H1 (cell line): ENCODE results near the gene C1S. TPM values are rescaled to one million over a fixed set of nuclear protein-coding genes. Genes with fewer than 3 reads are reported as not detected.
A peak's percentile ranks its signal among the peaks of the same experiment; 100 is the strongest.

Source experiments
- CTCF ChIA-PET: fragments of 300-600 bp; sonication (Branson Sonifier 250); formaldehyde crosslinking; loops from one replicate; lab custom pipeline; 2021; ENCODE audit not compliant: partially characterized antibody; lab: Charles Lee
- POLR2A ChIA-PET: fragments of 300-600 bp; sonication (Branson Sonifier 250); formaldehyde crosslinking; loops from one replicate; lab custom pipeline; 2021; ENCODE audit warnings: inconsistent platforms; ENCODE audit not compliant: partially characterized antibody; lab: Charles Lee
- DNase-seq, 2 experiments: peaks; one replicate each; pipeline versions ENCODE4 v3.0.0 to v3.0.0-alpha.2; 2010 to 2022; ENCODE audit warnings: low spot score in 2 of 2, low read depth in 1 of 2, mixed read lengths in 1 of 2
- FAIRE-seq: peaks from 2 replicates; lab custom pipeline; 2011; peaks lifted over from hg19 to GRCh38; lab: Jason Lieb, UNC
- H2AFZ ChIP-seq: 2 replicates; pipeline ENCODE4 v1.8.1; 2012; ENCODE audit warnings: low read length, inconsistent platforms
- H2AK5ac ChIP-seq: 2 replicates; pipeline ENCODE4 v1.6.1; 2013; ENCODE audit warnings: low read depth, low read length
- H2BK120ac ChIP-seq: replicated peaks from 2 replicates; pipeline ENCODE3; 2013; ENCODE audit warnings: low read depth, low read length, inconsistent platforms
- H2BK12ac ChIP-seq: 2 replicates; pipeline ENCODE4 v1.6.1; 2013; ENCODE audit warnings: low read depth, low read length
- H2BK15ac ChIP-seq: 2 replicates; pipeline ENCODE4 v1.6.1; 2013; ENCODE audit warnings: low read length
- H2BK20ac ChIP-seq: 2 replicates; pipeline ENCODE4 v1.6.1; 2013; ENCODE audit warnings: low read length
- H2BK5ac ChIP-seq: 2 replicates; pipeline ENCODE4 v1.6.1; 2013; ENCODE audit warnings: low read depth, low read length
- H3K14ac ChIP-seq: 2 replicates; pipeline ENCODE4 v1.6.1; 2013; ENCODE audit warnings: inconsistent platforms; ENCODE audit not compliant: insufficient read length
- H3K18ac ChIP-seq: 2 replicates; pipeline ENCODE4 v1.6.1; 2013; ENCODE audit warnings: low read length; ENCODE audit errors: extremely low read depth
- H3K23ac ChIP-seq: 2 replicates; pipeline ENCODE4 v1.6.1; 2013; ENCODE audit warnings: inconsistent platforms; ENCODE audit not compliant: insufficient read length
- H3K23me2 ChIP-seq: 2 replicates; pipeline ENCODE4 v1.6.1; 2013; ENCODE audit warnings: low read depth, low read length
- H3K27ac ChIP-seq: 2 replicates; pipeline ENCODE4 v1.6.1; 2011; ENCODE audit warnings: low read depth, low read length, inconsistent platforms
- H3K27me3 ChIP-seq, 4 experiments: replicated peaks in 1 of 4; 1 replicate in 1 of 4; 2 replicates in 3 of 4; pipeline versions ENCODE4 v1.6.1 to v1.8.1; 2011 to 2013; ENCODE audit warnings: low read length in 3 of 4, mild to moderate bottlenecking in 3 of 4, inconsistent platforms in 2 of 4, mixed read lengths in 2 of 4, moderate library complexity in 1 of 4; ENCODE audit not compliant: control insufficient read depth in 3 of 4, insufficient read depth in 3 of 4; ENCODE audit errors: extremely low read depth in 1 of 4
- H3K36me3 ChIP-seq, 4 experiments: 2 replicates each; pipeline versions ENCODE4 v1.6.1 to v1.8.1; 2011 to 2013; ENCODE audit warnings: mild to moderate bottlenecking in 4 of 4, low read length in 3 of 4, moderate library complexity in 2 of 4, control low read depth in 1 of 4, inconsistent platforms in 1 of 4; ENCODE audit not compliant: insufficient read depth in 4 of 4, control insufficient read depth in 2 of 4
- H3K4ac ChIP-seq: replicated peaks from 2 replicates; pipeline ENCODE3; 2013; ENCODE audit warnings: low read length, low read depth, mixed read lengths, inconsistent platforms; ENCODE audit not compliant: insufficient read length
- H3K4me1 ChIP-seq, 4 experiments: replicated peaks in 1 of 4; 1 replicate in 1 of 4; 2 replicates in 3 of 4; pipeline versions ENCODE4 v1.6.1 to v1.8.1; 2011 to 2013; ENCODE audit warnings: low read length in 3 of 4, inconsistent platforms in 2 of 4, mixed read lengths in 1 of 4; ENCODE audit not compliant: insufficient read depth in 4 of 4, control insufficient read depth in 3 of 4
- H3K4me2 ChIP-seq, 2 experiments: 2 replicates each; pipeline versions ENCODE4 v1.6.1 to v1.8.1; 2011 to 2013; ENCODE audit warnings: low read depth in 2 of 2, low read length in 2 of 2, control low read depth in 1 of 2, inconsistent platforms in 1 of 2, mild to moderate bottlenecking in 1 of 2; ENCODE audit not compliant: insufficient read depth in 1 of 2
- H3K4me3 ChIP-seq, 4 experiments: fragments of 200-600, 300-600 bp in 1 of 4; sonication (generic), shearing (Covaris generic), sonication (Bioruptor Twin) in 1 of 4; 2 replicates each; pipeline versions ENCODE4 v1.5.1 to v1.8.1; 2011 to 2016; ENCODE audit warnings: low read length in 4 of 4, low read depth in 3 of 4, control low read depth in 2 of 4, inconsistent platforms in 2 of 4, mild to moderate bottlenecking in 2 of 4, mixed read lengths in 1 of 4, moderate library complexity in 1 of 4; ENCODE audit not compliant: insufficient read depth in 2 of 4; ENCODE audit errors: extremely low read depth in 1 of 4
- H3K56ac ChIP-seq: replicated peaks from 2 replicates; pipeline ENCODE3; 2013; ENCODE audit warnings: low read depth, mild to moderate bottlenecking, mixed read lengths, low read length, inconsistent platforms; ENCODE audit not compliant: insufficient read length
- H3K79me1 ChIP-seq: 2 replicates; pipeline ENCODE4 v1.6.1; 2013; ENCODE audit warnings: low read depth, low read length, control low read depth
- H3K79me2 ChIP-seq, 2 experiments: 2 replicates each; pipeline versions ENCODE4 v1.6.1 to v1.8.1; 2012 to 2013; ENCODE audit warnings: low read length in 2 of 2, mild to moderate bottlenecking in 2 of 2, inconsistent platforms in 1 of 2; ENCODE audit not compliant: insufficient read depth in 2 of 2, control insufficient read depth in 1 of 2
- H3K9ac ChIP-seq, 4 experiments: replicated peaks in 1 of 4; 1 replicate in 1 of 4; 2 replicates in 3 of 4; pipeline versions ENCODE4 v1.6.1 to v1.8.1; 2011 to 2013; ENCODE audit warnings: low read depth in 3 of 4, low read length in 3 of 4, control low read depth in 2 of 4, mild to moderate bottlenecking in 2 of 4, moderate library complexity in 2 of 4, inconsistent platforms in 1 of 4; ENCODE audit errors: extremely low read depth in 1 of 4
- H3K9me3 ChIP-seq, 2 experiments: 2 replicates each; pipeline versions ENCODE4 v1.6.1 to v1.8.1; 2012 to 2013; ENCODE audit warnings: mild to moderate bottlenecking in 2 of 2, moderate library complexity in 2 of 2, control low read depth in 1 of 2, inconsistent platforms in 1 of 2, low read depth in 1 of 2, low read length in 1 of 2, mixed read lengths in 1 of 2; ENCODE audit not compliant: insufficient read depth in 2 of 2
- H4K20me1 ChIP-seq, 2 experiments: replicated peaks in 1 of 2; 2 replicates each; pipeline versions ENCODE3 to v1.8.1; 2011 to 2013; ENCODE audit warnings: inconsistent platforms in 2 of 2, low read length in 2 of 2, mild to moderate bottlenecking in 1 of 2; ENCODE audit not compliant: insufficient read depth in 2 of 2, control insufficient read depth in 1 of 2
- H4K5ac ChIP-seq: 2 replicates; pipeline ENCODE4 v1.6.1; 2013; ENCODE audit warnings: low read length, low read depth, mixed read lengths, inconsistent platforms; ENCODE audit not compliant: insufficient read length
- H4K8ac ChIP-seq: 2 replicates; pipeline ENCODE4 v1.8.0; 2013; ENCODE audit warnings: mild to moderate bottlenecking, moderate library complexity, low read length, inconsistent platforms; ENCODE audit not compliant: insufficient read depth; ENCODE audit errors: extremely low read depth
- H4K91ac ChIP-seq: replicated peaks from 2 replicates; pipeline ENCODE3; 2013; ENCODE audit warnings: low read length, mixed read lengths, inconsistent platforms; ENCODE audit not compliant: insufficient read length
- KDM1A ChIP-seq: fragments of 200-600, 300-600 bp; sonication (generic); IDR thresholded peaks from 2 replicates; pipeline ENCODE4 v1.7.1; 2016; ENCODE audit warnings: mild to moderate bottlenecking, low read length, borderline replicate concordance
- KDM5A ChIP-seq: fragments of 200-600 bp; IDR thresholded peaks from 2 replicates; pipeline ENCODE4 v1.7.1; 2012; ENCODE audit warnings: mild to moderate bottlenecking, low read length, inconsistent platforms, mixed read lengths
- POLR2A ChIP-seq, 2 experiments: IDR thresholded peaks; 1 replicate in 1 of 2; 2 replicates in 1 of 2; pipeline ENCODE4 v1.6.1; 2011; ENCODE audit warnings: low read depth in 2 of 2, low read length in 2 of 2, mild to moderate bottlenecking in 2 of 2; ENCODE audit errors: control extremely low read depth in 1 of 2
- RBBP5 ChIP-seq: IDR thresholded peaks from 2 replicates; pipeline ENCODE4 v1.7.1; 2012; ENCODE audit warnings: low read depth, mild to moderate bottlenecking, inconsistent platforms, low read length, moderate library complexity, borderline replicate concordance
- SAP30 ChIP-seq: fragments of 300-600 bp; sonication (generic); IDR thresholded peaks from 2 replicates; pipeline ENCODE4 v1.7.1; 2012; ENCODE audit warnings: low read length, moderate library complexity, mild to moderate bottlenecking, inconsistent platforms; ENCODE audit not compliant: insufficient read depth, insufficient replicate concordance
- TCF12 ChIP-seq: IDR thresholded peaks from 2 replicates; pipeline ENCODE4 v1.6.1; 2011; ENCODE audit warnings: low read depth, mild to moderate bottlenecking, low read length
- TEAD4 ChIP-seq: IDR thresholded peaks from 2 replicates; pipeline ENCODE4 v1.6.1; 2012; ENCODE audit warnings: low read depth, low read length, inconsistent platforms, mixed read lengths
- USF2 ChIP-seq: IDR thresholded peaks from 2 replicates; pipeline ENCODE4 v1.6.1; 2011; ENCODE audit warnings: low read length, improper control_type of control experiment
- WGBS, 2 experiments: shearing (Covaris generic) in 1 of 2; methylation state at CpG; one replicate each; pipeline versions ENCODE4 v1.1.6 to v1.1.7; 2013 to 2015; ENCODE audit warnings: low lambda C conversion rate in 2 of 2, mixed read lengths in 2 of 2, inconsistent platforms in 1 of 2, low coverage in 1 of 2, missing lambda C conversion rate in 1 of 2; ENCODE audit not compliant: insufficient replicate concordance in 2 of 2, insufficient coverage in 1 of 2, insufficient read length in 1 of 2; ENCODE audit errors: extremely low coverage in 1 of 2, missing lambda C conversion rate in 1 of 2; 5-methylcytosine and 5-hydroxymethylcytosine counted together
- polyA plus RNA-seq, 7 experiments: library from polyadenylated mRNA; depleted of rRNA in 3 of 7; stranded (reverse) in 5 of 7; unstranded in 2 of 7; fragments of >200 nt in 5 of 7; fragments of 200-250 nt in 2 of 7; gene quantifications; 1 replicate in 5 of 7; 2 replicates in 1 of 7; 4 replicates in 1 of 7; pipeline versions ENCODE4 v1.2.1 to v1.2.3, GENCODE V29; 2011 to 2013; ENCODE audit warnings: missing spikeins in 2 of 7, mixed read lengths in 2 of 7
- total RNA-seq: library from RNA; stranded (reverse); fragmentation: NEBNext Ultra II Directional; extraction: Animal tissue kit (Norgen Biotek cat#: 25700); gene quantifications from 2 replicates; pipeline ENCODE4 v1.2.1, GENCODE V29; 2021

The C1S gene
- total and polyA plus RNA-seq, 2 of the 8 experiments (the other 6 are each of a cell fraction or from before 2014, with no cell fraction given) = 4.4 to 7.3 TPM

- Histone ChIP-seq H3K9me3 (no peaks in the 10 kb centered on the region), H3K4me2 (peak overlapping the region; percentile 45 to 84; a peak in 3 of 4 replicates), H3K36me3 (no peaks in the 10 kb centered on the region), H2BK15ac (no peak overlapping the region), H3K4me3 (no peak overlapping the region), H3K27ac (no peak overlapping the region), H4K20me1 (peaks cover 0 to 1% of the 10 kb centered on the region in 2 experiments), H3K56ac (no peak overlapping the region), H3K4ac (no peak overlapping the region), H3K23ac (no peak overlapping the region), H2BK12ac (peak overlapping the region; percentile 99; the same call in 1 of the 2 replicates), H2AK5ac (no peak overlapping the region), H3K27me3 (no peaks in the 10 kb centered on the region; a peak in 1 of 7 replicates), H2BK120ac (no peak overlapping the region), H4K8ac (no peak overlapping the region; the same call in 1 of the 2 replicates), H4K91ac (no peak overlapping the region), H3K18ac (no peak overlapping the region), H3K79me1 (no peaks in the 10 kb centered on the region), H2AFZ (0 out of 2 replicates have a peak overlapping the region, but pooled peaks have one; percentile 21), H3K4me1 (peaks cover 7 to 21% (median 16%) of the 10 kb centered on the region in 4 experiments), H4K5ac (no peak overlapping the region), H3K9ac (no peak overlapping the region), H3K14ac (no peak overlapping the region), H2BK5ac (no peak overlapping the region), H3K23me2 (peaks cover 1% of the 10 kb centered on the region; the same call in 1 of the 2 replicates), H3K79me2 (no peaks in the 10 kb centered on the region), H2BK20ac (no peak overlapping the region; the same call in 1 of the 2 replicates)
- WGBS, 2 experiments = 92% methylated on average over 5 of the region's 7 CpGs; no CpG with 5 or more reads in 1 of the 2 experiments
- no peak for TF ChIP-seq SAP30
- TF ChIP-seq POLR2A (IDR thresholded peaks at IDR 0.05; ENCODE audit: control extremely low read depth in 1 of 2, low read depth in 2 of 2, low read length in 2 of 2) = no peak
- TF ChIP-seq TCF12 = no peak
- no peak for TF ChIP-seq TEAD4
- no peak for TF ChIP-seq RBBP5
- no peak for TF ChIP-seq USF2
- TF ChIP-seq KDM5A = no peak
- TF ChIP-seq KDM1A = no peak
- FAIRE-seq (no peak), DNase-seq (no peak)
- ChIA-PET CTCF (interaction anchor here (0.8 to 4.3 kb wide), 18 partner anchors 11 to 157 kb away, joined by 3 to 34 read pairs (median 4); partner anchors contain the start of genes C1RL and C1S), POLR2A (interaction anchor here (0.7 to 2.6 kb wide), 10 partner anchors 8 to 166 kb away, joined by 3 to 14 read pairs (median 4); partner anchors contain the start of genes C12orf57, C1RL and RNU7-1)
Measured at GRCh38 chr12:7091171-7091570, 30.7 kb downstream of the C1S start.
